Lower lobe of right lung (tissue), 2 donors: ENCODE measurements around the gene CBFA2T2. TPM values are rescaled to one million over a fixed set of nuclear protein-coding genes. Genes with fewer than 3 reads are reported as not detected.

Experiments used
- ATAC-seq, 2 donors: fragments of 200-7000 bp; cut with Tn5 transposase; one replicate each; pipeline ENCODE4 v1.9.1; 2020 to 2022; ENCODE audit warnings: mild to moderate bottlenecking in 2 of 2, moderate library complexity in 2 of 2
- DNase-seq: peaks from one replicate; pipeline ENCODE4 v3.0.0-alpha.2; 2020
- H3K27ac ChIP-seq: fragments of 200-600 bp; one replicate; pipeline ENCODE4 v1.8.0; 2022
- H3K27me3 ChIP-seq: fragments of 200-600 bp; one replicate; pipeline ENCODE4 v1.8.0; 2022; ENCODE audit warnings: low read depth
- H3K36me3 ChIP-seq: fragments of 200-600 bp; one replicate; pipeline ENCODE4 v1.8.0; 2022; ENCODE audit warnings: mild to moderate bottlenecking
- H3K4me1 ChIP-seq: fragments of 200-600 bp; one replicate; pipeline ENCODE4 v1.8.0; 2022
- H3K4me3 ChIP-seq: fragments of 200-600 bp; one replicate; pipeline ENCODE4 v1.8.0; 2022; ENCODE audit warnings: mild to moderate bottlenecking
- H3K9me3 ChIP-seq: fragments of 200-600 bp; one replicate; pipeline ENCODE4 v1.8.0; 2022
- intact Hi-C: fragments of 100-400 bp; cut with DNase I; formaldehyde crosslinking; loops from one replicate; pipeline ENCODE4 v1.11.0; 2022
- total RNA-seq: library from RNA; stranded (reverse); fragmentation: NEBNext Ultra II Directional; extraction: Animal tissue kit (Norgen Biotek cat#: 25700); gene quantifications from one replicate; pipeline ENCODE4 v1.2.1, GENCODE V29; 2021
- TF ChIP-seq, protein P1 (sequence below): fragments of 200-600 bp; IDR thresholded peaks from one replicate; pipeline ENCODE4 v1.8.0; 2022; ENCODE audit warnings: antibody characterized with exemption, mild to moderate bottlenecking
- donor health status: DM: no; HTN: yes; CAD: no; lungs with severe emphysema.

Gene CBFA2T2
- total RNA-seq, 1 donor from 2014 or later: 18.2 TPM

- no peak for DNase-seq
- H3K9me3 ChIP-seq: no peaks in the 10 kb centered on the region
- no peak overlapping the region for H3K27ac ChIP-seq
- H3K4me3 ChIP-seq: no peak overlapping the region
- intact Hi-C loops: no loop called here
- ATAC-seq: no peak
- TF ChIP-seq, protein P1, sequence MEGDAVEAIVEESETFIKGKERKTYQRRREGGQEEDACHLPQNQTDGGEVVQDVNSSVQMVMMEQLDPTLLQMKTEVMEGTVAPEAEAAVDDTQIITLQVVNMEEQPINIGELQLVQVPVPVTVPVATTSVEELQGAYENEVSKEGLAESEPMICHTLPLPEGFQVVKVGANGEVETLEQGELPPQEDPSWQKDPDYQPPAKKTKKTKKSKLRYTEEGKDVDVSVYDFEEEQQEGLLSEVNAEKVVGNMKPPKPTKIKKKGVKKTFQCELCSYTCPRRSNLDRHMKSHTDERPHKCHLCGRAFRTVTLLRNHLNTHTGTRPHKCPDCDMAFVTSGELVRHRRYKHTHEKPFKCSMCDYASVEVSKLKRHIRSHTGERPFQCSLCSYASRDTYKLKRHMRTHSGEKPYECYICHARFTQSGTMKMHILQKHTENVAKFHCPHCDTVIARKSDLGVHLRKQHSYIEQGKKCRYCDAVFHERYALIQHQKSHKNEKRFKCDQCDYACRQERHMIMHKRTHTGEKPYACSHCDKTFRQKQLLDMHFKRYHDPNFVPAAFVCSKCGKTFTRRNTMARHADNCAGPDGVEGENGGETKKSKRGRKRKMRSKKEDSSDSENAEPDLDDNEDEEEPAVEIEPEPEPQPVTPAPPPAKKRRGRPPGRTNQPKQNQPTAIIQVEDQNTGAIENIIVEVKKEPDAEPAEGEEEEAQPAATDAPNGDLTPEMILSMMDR: no peak
- H3K27me3 ChIP-seq: no peaks in the 10 kb centered on the region
- H3K4me1 ChIP-seq: no peaks in the 10 kb centered on the region
- peaks cover 56% of the 10 kb centered on the region for H3K36me3 ChIP-seq
These were observed 132.0 kb downstream of the CBFA2T2 start for GRCh38 chr20:33621717-33622400.

GRCh38 chr20:33622705-33623365 is 132.9 kb downstream of the CBFA2T2 start:
- Histone ChIP-seq H3K4me3 (no peak overlapping the region), H3K9me3 (no peaks in the 10 kb centered on the region), H3K36me3 (peaks cover 53% of the 10 kb centered on the region), H3K27me3 (no peaks in the 10 kb centered on the region), H3K4me1 (no peaks in the 10 kb centered on the region), H3K27ac (no peak overlapping the region)
- no peak for ATAC-seq
- DNase-seq: no peak
- TF ChIP-seq, protein P1: no peak
- intact Hi-C loops: no loop called here

GRCh38 chr20:33624399-33624798 is 134.5 kb downstream of the CBFA2T2 start:
- ATAC-seq (no peak), DNase-seq (no peak)
- Histone ChIP-seq H3K9me3 (no peaks in the 10 kb centered on the region), H3K27ac (no peak overlapping the region), H3K4me3 (no peak overlapping the region), H3K27me3 (no peaks in the 10 kb centered on the region), H3K36me3 (peaks cover 65% of the 10 kb centered on the region), H3K4me1 (no peaks in the 10 kb centered on the region)
- intact Hi-C loops: no loop called here
- TF ChIP-seq, protein P1: no peak

GRCh38 chr20:33626190-33626589 is 136.3 kb downstream of the CBFA2T2 start:
- intact Hi-C loops: no loop called here
- no peaks in the 10 kb centered on the region for H3K9me3 ChIP-seq
- H3K27ac ChIP-seq: no peak overlapping the region
- H3K4me1 ChIP-seq: no peaks in the 10 kb centered on the region
- no peaks in the 10 kb centered on the region for H3K27me3 ChIP-seq
- no peak overlapping the region for H3K4me3 ChIP-seq
- peaks cover 69% of the 10 kb centered on the region for H3K36me3 ChIP-seq
- TF ChIP-seq, protein P1: no peak
- ATAC-seq: no peak
- no peak for DNase-seq

- DNase-seq (no peak), ATAC-seq (no peak)
- Histone ChIP-seq H3K27ac (no peak overlapping the region), H3K36me3 (peaks cover 70% of the 10 kb centered on the region), H3K27me3 (no peaks in the 10 kb centered on the region), H3K4me1 (no peaks in the 10 kb centered on the region), H3K4me3 (no peak overlapping the region), H3K9me3 (no peaks in the 10 kb centered on the region)
- TF ChIP-seq, protein P1: no peak
- intact Hi-C loops: no loop called here
These were observed 137.8 kb downstream of the CBFA2T2 start for GRCh38 chr20:33627577-33628216.
